Measurements from ENCODE around the gene CDH13.

The CDH13 gene

DNA sequence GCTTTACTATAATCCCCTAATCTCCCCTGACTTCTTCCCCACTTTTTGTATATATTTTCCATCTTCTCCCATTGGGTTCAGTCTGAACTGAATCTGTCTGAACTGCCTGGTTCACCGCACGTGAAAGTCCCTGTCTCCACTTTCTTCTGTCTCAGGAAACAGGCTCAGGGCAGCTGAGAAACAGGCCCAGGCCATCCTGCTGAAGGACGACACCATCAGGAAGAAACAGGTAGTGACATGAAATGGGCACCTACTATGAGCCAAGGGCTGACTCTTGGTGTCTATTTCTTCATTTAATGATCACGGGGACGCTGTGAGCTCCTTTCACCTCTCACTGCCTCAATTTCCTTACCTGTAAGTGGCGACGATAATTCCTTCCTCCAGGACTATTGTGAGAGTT is 1090.5 kb downstream of the CDH13 start:
- no peak overlapping the region for H3K27ac ChIP-seq (replicated peaks)
- no peak overlapping the region for H3K4me3 ChIP-seq (replicated peaks; ENCODE audit: insufficient read depth, low read length)
- DNase-seq (ENCODE audit: low read depth in 1 of 2, low spot score in 1 of 2): no peak
- TF ChIP-seq, protein P1, sequence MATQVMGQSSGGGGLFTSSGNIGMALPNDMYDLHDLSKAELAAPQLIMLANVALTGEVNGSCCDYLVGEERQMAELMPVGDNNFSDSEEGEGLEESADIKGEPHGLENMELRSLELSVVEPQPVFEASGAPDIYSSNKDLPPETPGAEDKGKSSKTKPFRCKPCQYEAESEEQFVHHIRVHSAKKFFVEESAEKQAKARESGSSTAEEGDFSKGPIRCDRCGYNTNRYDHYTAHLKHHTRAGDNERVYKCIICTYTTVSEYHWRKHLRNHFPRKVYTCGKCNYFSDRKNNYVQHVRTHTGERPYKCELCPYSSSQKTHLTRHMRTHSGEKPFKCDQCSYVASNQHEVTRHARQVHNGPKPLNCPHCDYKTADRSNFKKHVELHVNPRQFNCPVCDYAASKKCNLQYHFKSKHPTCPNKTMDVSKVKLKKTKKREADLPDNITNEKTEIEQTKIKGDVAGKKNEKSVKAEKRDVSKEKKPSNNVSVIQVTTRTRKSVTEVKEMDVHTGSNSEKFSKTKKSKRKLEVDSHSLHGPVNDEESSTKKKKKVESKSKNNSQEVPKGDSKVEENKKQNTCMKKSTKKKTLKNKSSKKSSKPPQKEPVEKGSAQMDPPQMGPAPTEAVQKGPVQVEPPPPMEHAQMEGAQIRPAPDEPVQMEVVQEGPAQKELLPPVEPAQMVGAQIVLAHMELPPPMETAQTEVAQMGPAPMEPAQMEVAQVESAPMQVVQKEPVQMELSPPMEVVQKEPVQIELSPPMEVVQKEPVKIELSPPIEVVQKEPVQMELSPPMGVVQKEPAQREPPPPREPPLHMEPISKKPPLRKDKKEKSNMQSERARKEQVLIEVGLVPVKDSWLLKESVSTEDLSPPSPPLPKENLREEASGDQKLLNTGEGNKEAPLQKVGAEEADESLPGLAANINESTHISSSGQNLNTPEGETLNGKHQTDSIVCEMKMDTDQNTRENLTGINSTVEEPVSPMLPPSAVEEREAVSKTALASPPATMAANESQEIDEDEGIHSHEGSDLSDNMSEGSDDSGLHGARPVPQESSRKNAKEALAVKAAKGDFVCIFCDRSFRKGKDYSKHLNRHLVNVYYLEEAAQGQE (IDR thresholded peaks at IDR 0.05; ENCODE audit: insufficient replicate concordance, low read depth): no peak
- no peaks in the 10 kb centered on the region for H3K27me3 ChIP-seq (ENCODE audit: insufficient read depth, poor library complexity, severe bottlenecking)

DNA sequence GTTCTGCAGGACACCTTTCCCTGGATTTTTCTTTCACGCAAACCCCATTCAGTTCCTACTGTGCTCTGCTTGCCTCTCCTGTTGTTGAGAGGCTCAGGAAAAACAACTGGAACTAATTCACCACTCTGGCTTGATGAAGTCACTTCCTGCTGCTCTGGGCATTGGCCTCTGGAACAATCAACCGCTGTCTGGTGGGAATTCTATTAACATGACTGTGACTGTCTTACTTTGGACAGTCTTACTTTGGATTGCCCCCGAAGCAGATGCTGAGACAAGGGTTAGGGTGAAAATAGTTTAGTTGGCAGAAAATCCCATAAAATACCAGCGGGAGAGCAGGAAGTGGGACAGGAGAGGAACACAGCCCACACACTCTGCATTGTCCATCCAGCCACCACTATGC is 1091.0 kb downstream of the CDH13 start:
- no peak overlapping the region for H3K4me3 ChIP-seq (replicated peaks; ENCODE audit: insufficient read depth, low read length)

DNA sequence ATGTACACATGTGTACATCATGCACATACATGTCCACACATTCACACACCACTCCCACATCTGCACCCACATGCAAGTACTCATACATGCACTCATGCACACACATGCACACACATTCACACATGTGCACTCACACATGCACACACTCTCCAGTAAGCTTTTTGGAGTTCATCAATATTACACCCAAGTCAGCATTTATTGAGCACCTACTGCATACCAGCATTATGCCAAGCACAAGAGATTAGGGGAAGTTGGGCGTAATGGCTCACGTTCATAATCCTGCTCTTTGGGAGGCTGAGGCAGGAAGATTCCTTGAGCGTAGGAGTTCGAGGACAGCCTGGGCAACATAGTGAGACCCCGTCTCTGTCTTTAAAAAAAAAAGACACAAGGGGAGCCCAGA is 1093.4 kb downstream of the CDH13 start:
- Histone ChIP-seq H3K27ac (replicated peaks) (no peak overlapping the region), H3K27me3 (ENCODE audit: insufficient read depth, poor library complexity, severe bottlenecking) (no peaks in the 10 kb centered on the region), H3K4me3 (replicated peaks; ENCODE audit: insufficient read depth, low read length) (no peak overlapping the region)
- TF ChIP-seq POLR2AphosphoS5 (IDR thresholded peaks at IDR 0.05; ENCODE audit: low read depth) (no peak), SPI1 (IDR thresholded peaks at IDR 0.05; ENCODE audit: borderline replicate concordance, low read depth) (no peak), GABPA (IDR thresholded peaks at IDR 0.05; ENCODE audit: low read depth) (no peak)
- TF ChIP-seq, protein P1 (IDR thresholded peaks at IDR 0.05; ENCODE audit: insufficient replicate concordance, low read depth): no peak
- TF ChIP-seq, protein P2, sequence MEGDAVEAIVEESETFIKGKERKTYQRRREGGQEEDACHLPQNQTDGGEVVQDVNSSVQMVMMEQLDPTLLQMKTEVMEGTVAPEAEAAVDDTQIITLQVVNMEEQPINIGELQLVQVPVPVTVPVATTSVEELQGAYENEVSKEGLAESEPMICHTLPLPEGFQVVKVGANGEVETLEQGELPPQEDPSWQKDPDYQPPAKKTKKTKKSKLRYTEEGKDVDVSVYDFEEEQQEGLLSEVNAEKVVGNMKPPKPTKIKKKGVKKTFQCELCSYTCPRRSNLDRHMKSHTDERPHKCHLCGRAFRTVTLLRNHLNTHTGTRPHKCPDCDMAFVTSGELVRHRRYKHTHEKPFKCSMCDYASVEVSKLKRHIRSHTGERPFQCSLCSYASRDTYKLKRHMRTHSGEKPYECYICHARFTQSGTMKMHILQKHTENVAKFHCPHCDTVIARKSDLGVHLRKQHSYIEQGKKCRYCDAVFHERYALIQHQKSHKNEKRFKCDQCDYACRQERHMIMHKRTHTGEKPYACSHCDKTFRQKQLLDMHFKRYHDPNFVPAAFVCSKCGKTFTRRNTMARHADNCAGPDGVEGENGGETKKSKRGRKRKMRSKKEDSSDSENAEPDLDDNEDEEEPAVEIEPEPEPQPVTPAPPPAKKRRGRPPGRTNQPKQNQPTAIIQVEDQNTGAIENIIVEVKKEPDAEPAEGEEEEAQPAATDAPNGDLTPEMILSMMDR (IDR thresholded peaks at IDR 0.05; ENCODE audit: insufficient read depth, low read length): no peak
- DNase-seq (ENCODE audit: low read depth in 1 of 2, low spot score in 1 of 2): no peak

More for the DNA sequence above, 1091.0 kb downstream of the CDH13 start:
- H3K27ac ChIP-seq (replicated peaks): no peak overlapping the region
- DNase-seq (ENCODE audit: low read depth in 1 of 2, low spot score in 1 of 2): no peak
- no peaks in the 10 kb centered on the region for H3K27me3 ChIP-seq (ENCODE audit: insufficient read depth, poor library complexity, severe bottlenecking)
- TF ChIP-seq GABPA (IDR thresholded peaks at IDR 0.05; ENCODE audit: low read depth) (no peak), SPI1 (IDR thresholded peaks at IDR 0.05; ENCODE audit: borderline replicate concordance, low read depth) (no peak), POLR2AphosphoS5 (IDR thresholded peaks at IDR 0.05; ENCODE audit: low read depth) (no peak)
- TF ChIP-seq, protein P1 (IDR thresholded peaks at IDR 0.05; ENCODE audit: insufficient replicate concordance, low read depth): no peak

DNA sequence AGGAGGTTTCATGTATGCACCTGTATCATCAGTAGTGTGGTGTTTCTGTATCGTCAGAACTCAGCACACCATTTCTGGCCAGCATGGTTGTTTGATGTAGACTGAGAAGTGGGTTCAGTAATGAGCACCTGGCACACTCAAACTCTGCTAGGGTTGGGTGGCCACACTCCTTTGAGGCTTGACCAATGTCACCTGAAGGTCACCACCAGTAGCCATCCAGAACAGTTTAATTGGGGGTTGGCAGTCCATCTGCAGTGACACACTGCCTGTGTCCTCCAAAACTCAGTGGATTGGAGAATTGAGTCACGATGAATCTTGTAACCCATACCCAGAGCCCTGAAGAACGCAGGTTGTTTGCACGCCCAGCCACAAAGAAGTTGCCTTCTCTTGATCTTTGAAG is 1094.2 kb downstream of the CDH13 start:
- no peak overlapping the region for H3K27ac ChIP-seq (replicated peaks)
- TF ChIP-seq GABPA (IDR thresholded peaks at IDR 0.05; ENCODE audit: low read depth): no peak
- no peak for DNase-seq (ENCODE audit: low read depth in 1 of 2, low spot score in 1 of 2)
- H3K4me3 ChIP-seq (replicated peaks; ENCODE audit: insufficient read depth, low read length): no peak overlapping the region
- H3K27me3 ChIP-seq (ENCODE audit: insufficient read depth, poor library complexity, severe bottlenecking): no peaks in the 10 kb centered on the region

DNA sequence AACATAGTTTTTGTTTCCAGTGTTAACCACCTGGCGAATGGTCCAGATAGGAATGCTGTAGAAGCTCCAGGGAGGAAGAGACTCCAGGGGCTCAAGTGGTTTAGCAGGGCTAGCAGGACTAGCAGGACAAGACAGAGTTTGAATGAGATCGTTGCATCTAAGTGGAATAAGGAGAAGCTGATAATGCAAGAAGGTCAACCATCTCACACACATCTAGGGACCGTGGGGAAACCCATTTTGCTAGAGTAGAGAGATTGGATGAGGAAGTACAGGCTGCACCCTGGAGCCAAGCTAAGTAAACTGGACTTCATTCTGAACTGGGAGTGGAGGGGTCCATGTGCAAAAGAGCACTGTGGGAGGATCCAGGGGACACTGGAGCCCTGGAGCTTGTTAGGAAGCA is 1094.9 kb downstream of the CDH13 start:
- Histone ChIP-seq H3K27ac (replicated peaks) (no peak overlapping the region), H3K4me3 (replicated peaks; ENCODE audit: insufficient read depth, low read length) (no peak overlapping the region), H3K27me3 (ENCODE audit: insufficient read depth, poor library complexity, severe bottlenecking) (no peaks in the 10 kb centered on the region)
- TF ChIP-seq SPI1 (IDR thresholded peaks at IDR 0.05; ENCODE audit: borderline replicate concordance, low read depth): no peak
- TF ChIP-seq POLR2AphosphoS5 (IDR thresholded peaks at IDR 0.05; ENCODE audit: low read depth): no peak
- no peak for TF ChIP-seq GABPA (IDR thresholded peaks at IDR 0.05; ENCODE audit: low read depth)
- TF ChIP-seq, protein P2 (IDR thresholded peaks at IDR 0.05; ENCODE audit: insufficient read depth, low read length): no peak
- TF ChIP-seq, protein P1 (IDR thresholded peaks at IDR 0.05; ENCODE audit: insufficient replicate concordance, low read depth): no peak
- peak in 1 of 2 experiments; percentile 12 for DNase-seq (ENCODE audit: low read depth in 1 of 2, low spot score in 1 of 2)
